Measurements from ENCODE around the gene CSF3R. TPM values are rescaled to one million over a fixed set of nuclear protein-coding genes. Genes with fewer than 3 reads are reported as not detected.

CSF3R gene
- total RNA-seq, 1 donor from 2014 or later = 3.8 TPM

GRCh38 chr1:36516372-36517010, 33.8 kb upstream of the CSF3R start:
- Histone ChIP-seq H3K9me3 (replicated peaks) (no peaks in the 10 kb centered on the region), H3K36me3 (no peaks in the 10 kb centered on the region), H3K27me3 (ENCODE audit: low read depth) (peaks cover 68% of the 10 kb centered on the region), H3K4me3 (no peak overlapping the region), H3K27ac (replicated peaks) (no peak overlapping the region), H3K4me1 (no peaks in the 10 kb centered on the region)
- TF ChIP-seq, protein P1, sequence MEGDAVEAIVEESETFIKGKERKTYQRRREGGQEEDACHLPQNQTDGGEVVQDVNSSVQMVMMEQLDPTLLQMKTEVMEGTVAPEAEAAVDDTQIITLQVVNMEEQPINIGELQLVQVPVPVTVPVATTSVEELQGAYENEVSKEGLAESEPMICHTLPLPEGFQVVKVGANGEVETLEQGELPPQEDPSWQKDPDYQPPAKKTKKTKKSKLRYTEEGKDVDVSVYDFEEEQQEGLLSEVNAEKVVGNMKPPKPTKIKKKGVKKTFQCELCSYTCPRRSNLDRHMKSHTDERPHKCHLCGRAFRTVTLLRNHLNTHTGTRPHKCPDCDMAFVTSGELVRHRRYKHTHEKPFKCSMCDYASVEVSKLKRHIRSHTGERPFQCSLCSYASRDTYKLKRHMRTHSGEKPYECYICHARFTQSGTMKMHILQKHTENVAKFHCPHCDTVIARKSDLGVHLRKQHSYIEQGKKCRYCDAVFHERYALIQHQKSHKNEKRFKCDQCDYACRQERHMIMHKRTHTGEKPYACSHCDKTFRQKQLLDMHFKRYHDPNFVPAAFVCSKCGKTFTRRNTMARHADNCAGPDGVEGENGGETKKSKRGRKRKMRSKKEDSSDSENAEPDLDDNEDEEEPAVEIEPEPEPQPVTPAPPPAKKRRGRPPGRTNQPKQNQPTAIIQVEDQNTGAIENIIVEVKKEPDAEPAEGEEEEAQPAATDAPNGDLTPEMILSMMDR (IDR thresholded peaks at IDR 0.05; ENCODE audit: borderline replicate concordance) = peak; percentile 72
- intact Hi-C loops (cut with micrococcal nuclease) = no loop called here
- DNase-seq = peak; percentile 33

- no peak for DNase-seq
- intact Hi-C loops (cut with micrococcal nuclease) = no loop called here
- Histone ChIP-seq H3K9me3 (replicated peaks) (no peaks in the 10 kb centered on the region), H3K4me1 (no peaks in the 10 kb centered on the region), H3K27ac (replicated peaks) (no peak overlapping the region), H3K4me3 (no peak overlapping the region), H3K27me3 (ENCODE audit: low read depth) (peaks cover 77% of the 10 kb centered on the region), H3K36me3 (no peaks in the 10 kb centered on the region)
- TF ChIP-seq, protein P1 (IDR thresholded peaks at IDR 0.05; ENCODE audit: borderline replicate concordance) = no peak
Observed at GRCh38 chr1:36515315-36516138, 32.8 kb upstream of the CSF3R start.

GRCh38 chr1:36514501-36514900, 31.8 kb upstream of the CSF3R start:
- TF ChIP-seq, protein P1 (IDR thresholded peaks at IDR 0.05; ENCODE audit: borderline replicate concordance) = no peak
- Histone ChIP-seq H3K27me3 (ENCODE audit: low read depth) (peaks cover 87% of the 10 kb centered on the region), H3K27ac (replicated peaks) (no peak overlapping the region), H3K4me1 (no peaks in the 10 kb centered on the region), H3K9me3 (replicated peaks) (no peaks in the 10 kb centered on the region), H3K4me3 (no peak overlapping the region), H3K36me3 (no peaks in the 10 kb centered on the region)
- intact Hi-C loops (cut with micrococcal nuclease) = no loop called here
- DNase-seq = no peak

GRCh38 chr1:36513676-36514473, 31.2 kb upstream of the CSF3R start:
- Histone ChIP-seq H3K9me3 (replicated peaks) (no peaks in the 10 kb centered on the region), H3K36me3 (no peaks in the 10 kb centered on the region), H3K27me3 (ENCODE audit: low read depth) (peaks cover 91% of the 10 kb centered on the region), H3K4me1 (no peaks in the 10 kb centered on the region), H3K4me3 (no peak overlapping the region), H3K27ac (replicated peaks) (no peak overlapping the region)
- DNase-seq = no peak
- intact Hi-C loops (cut with micrococcal nuclease) = no loop called here
- TF ChIP-seq, protein P1 (IDR thresholded peaks at IDR 0.05; ENCODE audit: borderline replicate concordance) = no peak

GRCh38 chr1:36512842-36513241, 30.1 kb upstream of the CSF3R start:
- Histone ChIP-seq H3K27me3 (ENCODE audit: low read depth) (peaks cover 89% of the 10 kb centered on the region), H3K36me3 (no peaks in the 10 kb centered on the region), H3K27ac (replicated peaks) (no peak overlapping the region), H3K4me1 (no peaks in the 10 kb centered on the region), H3K9me3 (replicated peaks) (no peaks in the 10 kb centered on the region), H3K4me3 (no peak overlapping the region)
- DNase-seq = no peak
- intact Hi-C loops (cut with micrococcal nuclease) = no loop called here
- TF ChIP-seq, protein P1 (IDR thresholded peaks at IDR 0.05; ENCODE audit: borderline replicate concordance) = no peak

All from left ventricle myocardium inferior (tissue), 1 donor.